Fibroblast of villous mesenchyme (primary cell): ENCODE measurements around the gene GNB1. TPM values are rescaled to one million over a fixed set of nuclear protein-coding genes. Genes with fewer than 3 reads are reported as not detected.

Experiments used
- DNase-seq: peaks from one replicate; pipeline ENCODE4 v3.0.0-alpha.2; 2010; ENCODE audit warnings: low read depth
- H3K4me3 ChIP-seq: 2 replicates; pipeline ENCODE4 v1.5.1; 2011; ENCODE audit warnings: low read depth, mild to moderate bottlenecking, low read length
- total RNA-seq: library from RNA; depleted of rRNA; stranded (reverse); fragments of >200 nt; gene quantifications from 2 replicates; pipeline ENCODE4 v1.2.3, GENCODE V29; 2012
- TF ChIP-seq, protein P1 (sequence below): IDR thresholded peaks from 2 replicates; pipeline ENCODE4 v1.5.1; 2012; ENCODE audit warnings: low read depth, mild to moderate bottlenecking, low read length; ENCODE audit not compliant: insufficient read depth

The GNB1 gene
- total RNA-seq, 1 donor: 124 TPM

DNA sequence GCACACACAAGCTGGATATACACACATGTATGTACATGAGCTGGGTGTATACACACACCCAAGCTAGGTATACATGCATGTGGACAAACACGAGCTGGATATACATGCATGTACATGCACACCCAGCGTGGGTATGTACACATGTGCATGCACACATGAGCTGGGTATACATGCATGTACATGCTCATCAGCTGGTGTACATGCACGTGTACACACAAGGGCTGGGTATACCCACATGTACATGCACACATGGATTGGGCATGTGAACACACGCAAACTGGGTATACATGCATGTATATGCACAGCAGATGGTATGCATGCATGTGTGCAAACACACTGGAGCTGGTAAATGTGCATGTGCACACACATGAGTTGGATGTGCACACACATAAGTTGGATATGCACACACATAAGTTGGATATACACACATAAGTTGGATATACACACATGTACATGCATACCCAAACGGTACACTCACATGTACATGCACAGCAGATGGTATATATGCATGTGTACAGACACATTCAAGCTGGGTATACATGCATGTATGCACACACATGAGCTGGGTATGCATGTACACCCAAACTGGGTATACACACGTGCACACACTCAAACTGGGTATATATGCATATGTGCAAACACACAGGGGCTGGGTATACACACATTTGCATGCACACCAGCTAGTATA is 7.5 kb upstream of the GNB1 start:
- H3K4me3 ChIP-seq: no peak overlapping the region
- TF ChIP-seq, protein P1, sequence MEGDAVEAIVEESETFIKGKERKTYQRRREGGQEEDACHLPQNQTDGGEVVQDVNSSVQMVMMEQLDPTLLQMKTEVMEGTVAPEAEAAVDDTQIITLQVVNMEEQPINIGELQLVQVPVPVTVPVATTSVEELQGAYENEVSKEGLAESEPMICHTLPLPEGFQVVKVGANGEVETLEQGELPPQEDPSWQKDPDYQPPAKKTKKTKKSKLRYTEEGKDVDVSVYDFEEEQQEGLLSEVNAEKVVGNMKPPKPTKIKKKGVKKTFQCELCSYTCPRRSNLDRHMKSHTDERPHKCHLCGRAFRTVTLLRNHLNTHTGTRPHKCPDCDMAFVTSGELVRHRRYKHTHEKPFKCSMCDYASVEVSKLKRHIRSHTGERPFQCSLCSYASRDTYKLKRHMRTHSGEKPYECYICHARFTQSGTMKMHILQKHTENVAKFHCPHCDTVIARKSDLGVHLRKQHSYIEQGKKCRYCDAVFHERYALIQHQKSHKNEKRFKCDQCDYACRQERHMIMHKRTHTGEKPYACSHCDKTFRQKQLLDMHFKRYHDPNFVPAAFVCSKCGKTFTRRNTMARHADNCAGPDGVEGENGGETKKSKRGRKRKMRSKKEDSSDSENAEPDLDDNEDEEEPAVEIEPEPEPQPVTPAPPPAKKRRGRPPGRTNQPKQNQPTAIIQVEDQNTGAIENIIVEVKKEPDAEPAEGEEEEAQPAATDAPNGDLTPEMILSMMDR: no peak
- DNase-seq: no peak

DNA sequence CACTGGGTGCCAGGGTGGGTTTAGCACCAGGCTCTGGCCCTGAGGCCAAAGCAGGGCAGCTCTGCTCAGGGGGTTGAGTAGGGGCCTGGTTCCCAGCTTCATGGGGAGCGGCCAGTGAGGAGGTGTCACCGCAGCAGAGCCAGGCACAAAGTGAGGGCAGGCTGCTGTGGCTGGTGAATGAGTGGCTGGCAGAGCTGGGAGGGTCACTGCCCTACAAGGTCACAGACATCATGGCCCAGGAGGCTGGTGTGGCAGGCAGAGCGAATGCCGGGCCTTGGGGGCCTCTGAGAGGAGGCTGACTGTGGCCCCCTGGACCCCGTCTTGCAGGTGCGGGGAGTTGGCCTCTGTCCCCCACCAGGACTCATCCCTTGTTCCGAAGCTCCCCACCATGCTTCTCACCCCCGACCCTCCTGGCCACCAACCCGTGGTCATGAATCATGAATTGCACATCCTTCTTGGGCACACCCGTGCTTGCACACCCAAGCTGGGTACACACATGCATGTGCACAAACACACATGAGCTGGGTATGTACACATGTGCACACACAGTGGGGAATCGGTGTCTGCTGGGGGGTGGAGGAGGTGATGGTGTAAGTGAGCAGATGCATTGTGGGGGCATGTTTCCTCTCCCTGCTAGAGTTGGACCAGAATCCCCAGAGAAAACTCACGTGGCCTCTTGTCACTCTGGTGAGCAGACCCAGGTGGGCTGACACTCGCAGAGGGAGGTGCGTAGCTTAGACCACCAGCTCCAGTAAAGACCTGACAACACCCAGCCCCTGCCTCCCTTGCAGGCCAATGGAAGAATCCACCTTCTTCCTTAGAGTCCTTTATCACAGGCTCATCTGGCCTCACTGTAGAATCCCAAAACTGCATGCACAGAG is 4.8 kb upstream of the GNB1 start:
- TF ChIP-seq, protein P1: no peak
- H3K4me3 ChIP-seq: no peak overlapping the region
- no peak for DNase-seq

DNA sequence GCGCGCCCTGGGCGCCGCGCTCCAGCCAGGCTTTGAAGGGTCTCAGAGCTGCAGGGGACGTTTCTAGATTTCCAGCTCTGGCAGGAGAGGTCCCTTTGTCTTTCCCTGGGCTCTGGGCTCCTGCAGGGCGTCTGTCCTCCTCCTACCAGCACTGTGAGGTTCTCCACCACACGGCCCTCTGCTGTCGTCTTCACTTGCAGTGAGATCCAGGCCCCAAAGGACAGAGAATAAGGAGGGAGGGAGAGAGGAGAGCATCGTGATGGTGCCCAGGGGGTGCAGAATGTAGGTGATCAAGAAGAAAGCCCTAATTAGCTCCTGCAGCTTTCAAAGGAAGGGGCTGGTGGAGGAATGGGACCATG is 4.2 kb upstream of the GNB1 start:
- no peak for DNase-seq
- TF ChIP-seq, protein P1: no peak
- no peak overlapping the region for H3K4me3 ChIP-seq

DNA sequence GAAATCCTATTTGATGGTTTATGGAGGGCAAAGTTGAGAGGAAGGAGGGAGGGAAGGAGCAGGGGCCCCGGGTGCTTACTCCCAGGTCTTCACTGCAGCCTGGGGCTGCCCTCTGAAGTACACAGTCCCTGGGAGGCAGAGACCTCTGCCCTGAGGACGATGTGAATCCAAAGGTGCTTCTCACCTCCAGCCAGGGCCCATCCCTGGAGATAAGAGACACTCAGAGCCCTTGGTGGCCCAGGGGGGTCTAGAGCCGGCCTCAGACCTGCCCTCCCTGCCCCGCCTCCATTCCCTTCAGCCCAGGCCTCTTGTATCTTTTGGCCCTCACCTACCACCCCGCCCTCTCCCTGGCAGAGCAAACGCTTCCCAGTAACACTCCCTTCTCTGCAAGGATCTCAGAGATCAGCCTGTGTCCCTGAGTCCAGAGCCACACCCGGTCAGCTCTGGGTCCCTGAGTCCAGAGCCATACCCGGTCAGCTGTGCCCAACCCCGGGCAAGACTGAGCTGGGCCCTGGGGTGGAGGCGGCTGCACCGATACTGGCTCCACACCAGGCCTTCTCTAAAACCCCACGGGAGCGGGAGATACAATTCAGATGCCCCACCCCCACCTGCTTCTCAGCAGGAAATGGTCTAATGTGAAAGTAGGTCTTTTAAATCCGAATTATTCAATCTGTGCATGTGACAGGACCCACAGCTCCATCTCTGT is 3.6 kb upstream of the GNB1 start:
- TF ChIP-seq, protein P1: no peak
- no peak overlapping the region for H3K4me3 ChIP-seq
- no peak for DNase-seq

DNA sequence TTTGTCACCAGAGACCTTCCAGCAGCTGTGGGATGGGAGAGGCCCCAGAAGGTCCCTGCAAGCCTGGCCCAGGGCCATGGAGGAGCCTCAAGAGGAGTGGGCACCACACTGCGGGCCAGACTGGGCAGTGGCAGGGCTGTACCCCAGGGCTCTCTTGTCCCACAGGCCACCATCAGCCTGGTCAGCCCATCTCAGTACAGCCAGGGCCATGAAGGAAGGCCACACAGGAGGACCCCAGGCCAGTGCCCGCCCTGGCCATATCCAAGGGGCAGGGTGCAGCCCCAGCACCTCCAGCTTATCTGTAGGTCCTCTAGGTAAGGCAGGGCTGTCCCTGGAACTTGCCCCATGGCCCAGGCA is 3.1 kb upstream of the GNB1 start:
- TF ChIP-seq, protein P1: no peak
- no peak for DNase-seq

DNA sequence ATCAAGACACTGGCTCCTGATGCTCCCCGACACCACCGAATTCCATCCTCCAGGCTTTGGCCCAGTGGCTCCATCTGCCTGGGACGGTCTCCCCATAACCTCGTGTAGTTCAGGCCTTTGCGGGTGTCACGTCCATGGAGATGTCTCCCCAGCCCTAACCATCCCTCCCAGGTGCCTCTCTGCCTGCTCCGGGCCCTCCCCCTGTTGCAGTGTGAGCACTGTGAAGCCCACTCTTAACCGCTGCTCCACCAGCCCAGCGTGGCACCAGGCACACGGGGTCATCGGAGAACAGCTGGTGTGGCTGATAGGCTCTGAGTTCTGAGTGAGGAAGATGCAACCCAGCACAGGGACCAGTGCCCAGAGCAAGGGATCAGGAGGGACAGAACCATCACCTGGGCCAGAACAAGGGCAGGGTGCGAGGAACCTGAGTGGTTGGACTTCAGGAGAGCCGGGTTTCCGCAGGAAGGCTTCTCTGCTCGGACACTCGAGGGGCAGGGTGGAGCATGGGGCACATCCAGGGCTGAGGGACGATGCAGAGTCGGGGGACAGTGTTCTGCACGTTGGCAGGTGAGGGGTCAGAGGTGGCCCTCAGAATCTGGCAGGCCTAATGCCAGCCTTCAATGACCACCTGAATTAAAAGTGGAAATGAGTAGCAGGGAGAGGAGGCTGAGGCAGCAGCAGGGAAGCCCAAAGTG is 2.6 kb upstream of the GNB1 start:
- DNase-seq: no peak
- TF ChIP-seq, protein P1: no peak
- H3K4me3 ChIP-seq: no peak overlapping the region

More for the DNA sequence above, 3.1 kb upstream of the GNB1 start:
- no peak overlapping the region for H3K4me3 ChIP-seq
